ENCODE results near the gene DNASE1L2. TPM values are rescaled to one million over a fixed set of nuclear protein-coding genes. Genes with fewer than 3 reads are reported as not detected.
"Not testable (repeated sequence)": the region's sequence is repeated elsewhere in the genome, so short reads cannot be mapped to it uniquely, and the experiment has no call there.

Gene DNASE1L2
- polyA plus RNA-seq, 3 donors, result 1.1 TPM; not detected in 2

DNA sequence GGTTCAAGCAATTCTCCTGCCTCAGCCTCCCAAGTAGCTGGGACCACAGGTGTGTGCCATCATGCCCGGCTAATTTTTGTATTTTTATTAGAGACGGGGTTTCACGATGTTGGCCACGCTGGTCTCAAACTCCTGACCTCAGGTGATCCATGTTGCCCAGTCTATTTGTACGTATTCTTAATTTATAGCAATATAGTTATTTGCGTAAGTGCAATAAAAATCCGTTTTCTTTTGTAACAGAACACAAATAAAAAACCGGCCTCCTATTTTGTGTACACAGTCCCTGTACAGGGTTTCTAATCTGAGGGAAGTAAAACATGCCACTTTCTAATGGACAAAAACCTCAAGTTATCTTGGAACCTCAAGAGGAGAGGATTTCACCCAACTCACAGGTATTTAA is 24.0 kb downstream of the DNASE1L2 start:
- no peak overlapping the region for H2AFZ ChIP-seq (ENCODE audit: insufficient read depth, low read depth, low read length, poor library complexity, severe bottlenecking)
- H3K36me3 ChIP-seq (replicated peaks in 1 of 2; ENCODE audit: control insufficient read depth in 1 of 2, insufficient read depth in 2 of 2, low read length in 2 of 2), result peaks cover 87 to 98% of the 10 kb centered on the region in 2 donors
- Mint-ChIP-seq H3K27ac (peak overlapping the region in 1 of 7 donors; percentile 35), H3K4me1 (peaks cover 4% of the 10 kb centered on the region), H3K27me3 (ENCODE audit: low read depth in 3 of 3) (peaks cover 0 to 1% (median 0%) of the 10 kb centered on the region in 3 donors), H3K36me3 (peaks cover 77 to 97% of the 10 kb centered on the region in 2 donors), H3K4me3 (no peak overlapping the region), H3K9me3 (no peaks in the 10 kb centered on the region)
- DNase-seq, result no peak
- H4K20me1 ChIP-seq (ENCODE audit: insufficient read depth, low read length), result peaks cover 83% of the 10 kb centered on the region
- H3K9ac ChIP-seq (ENCODE audit: insufficient read depth, low read length, poor library complexity, severe bottlenecking), result no peak overlapping the region
- TF ChIP-seq, protein P1, sequence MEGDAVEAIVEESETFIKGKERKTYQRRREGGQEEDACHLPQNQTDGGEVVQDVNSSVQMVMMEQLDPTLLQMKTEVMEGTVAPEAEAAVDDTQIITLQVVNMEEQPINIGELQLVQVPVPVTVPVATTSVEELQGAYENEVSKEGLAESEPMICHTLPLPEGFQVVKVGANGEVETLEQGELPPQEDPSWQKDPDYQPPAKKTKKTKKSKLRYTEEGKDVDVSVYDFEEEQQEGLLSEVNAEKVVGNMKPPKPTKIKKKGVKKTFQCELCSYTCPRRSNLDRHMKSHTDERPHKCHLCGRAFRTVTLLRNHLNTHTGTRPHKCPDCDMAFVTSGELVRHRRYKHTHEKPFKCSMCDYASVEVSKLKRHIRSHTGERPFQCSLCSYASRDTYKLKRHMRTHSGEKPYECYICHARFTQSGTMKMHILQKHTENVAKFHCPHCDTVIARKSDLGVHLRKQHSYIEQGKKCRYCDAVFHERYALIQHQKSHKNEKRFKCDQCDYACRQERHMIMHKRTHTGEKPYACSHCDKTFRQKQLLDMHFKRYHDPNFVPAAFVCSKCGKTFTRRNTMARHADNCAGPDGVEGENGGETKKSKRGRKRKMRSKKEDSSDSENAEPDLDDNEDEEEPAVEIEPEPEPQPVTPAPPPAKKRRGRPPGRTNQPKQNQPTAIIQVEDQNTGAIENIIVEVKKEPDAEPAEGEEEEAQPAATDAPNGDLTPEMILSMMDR (IDR thresholded peaks at IDR 0.05), result no peak
- 96% methylated on average over 4 of the region's 8 CpGs for WGBS (ENCODE audit: insufficient coverage)
- no peaks in the 10 kb centered on the region for H3K27me3 ChIP-seq (ENCODE audit: control insufficient read depth in 2 of 2, insufficient read depth in 2 of 2, low read length in 2 of 2)
- H3K79me2 ChIP-seq (ENCODE audit: insufficient read depth, low read length), result peaks cover 49% of the 10 kb centered on the region
- H3K27ac ChIP-seq (ENCODE audit: low read depth in 1 of 2, low read length in 2 of 2), result no peak overlapping the region
- intact Hi-C loops (cut with micrococcal nuclease), result no loop called here
- no peak overlapping the region for H3K4me3 ChIP-seq (replicated peaks in 1 of 3; ENCODE audit: low read depth in 2 of 3, low read length in 3 of 3)
- no peak overlapping the region for H3K4me2 ChIP-seq (replicated peaks; ENCODE audit: extremely low read depth, low read length, poor library complexity, severe bottlenecking)
- no peaks in the 10 kb centered on the region for H3K9me3 ChIP-seq (replicated peaks in 1 of 2; ENCODE audit: control insufficient read depth in 1 of 2, insufficient read depth in 1 of 2, low read length in 2 of 2)
- H3K4me1 ChIP-seq (ENCODE audit: control insufficient read depth in 1 of 2, insufficient read depth in 2 of 2, low read length in 2 of 2), result no peaks in the 10 kb centered on the region

DNA sequence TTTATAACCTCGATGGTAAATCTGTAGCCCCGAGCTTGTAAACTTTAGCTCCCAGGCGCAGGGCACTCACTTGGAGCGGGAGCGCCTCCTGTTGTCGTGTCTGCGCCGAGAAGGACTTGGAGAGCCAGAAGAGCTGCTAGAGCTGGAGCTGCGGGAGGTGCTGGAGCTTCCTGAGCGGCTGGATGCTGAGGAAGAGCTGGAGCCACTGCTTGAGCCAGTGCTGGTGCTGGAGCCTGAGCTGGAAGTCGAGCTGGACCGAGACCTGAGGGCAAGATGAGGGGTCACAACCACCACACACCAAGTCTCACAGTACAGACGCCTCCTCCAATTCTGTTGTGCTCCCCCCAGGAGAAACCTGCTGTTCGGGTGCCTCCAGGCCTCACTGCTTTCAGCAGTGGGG is 26.8 kb downstream of the DNASE1L2 start:
- H3K27ac Mint-ChIP-seq, result peak overlapping the region in 1 of 7 donors; percentile 69
- peaks cover 72% of the 10 kb centered on the region for H4K20me1 ChIP-seq (ENCODE audit: insufficient read depth, low read length)
- H3K27me3 ChIP-seq (ENCODE audit: control insufficient read depth in 2 of 2, insufficient read depth in 2 of 2, low read length in 2 of 2); DNase-seq; H3K9me3 ChIP-seq (replicated peaks in 1 of 2; ENCODE audit: control insufficient read depth in 1 of 2, insufficient read depth in 1 of 2, low read length in 2 of 2); H3K27me3 Mint-ChIP-seq (ENCODE audit: low read depth in 3 of 3); H3K9me3 Mint-ChIP-seq; intact Hi-C loops (cut with micrococcal nuclease); H3K4me1 ChIP-seq (ENCODE audit: control insufficient read depth in 1 of 2, insufficient read depth in 2 of 2, low read length in 2 of 2); H3K9ac ChIP-seq (ENCODE audit: insufficient read depth, low read length, poor library complexity, severe bottlenecking); H2AFZ ChIP-seq (ENCODE audit: insufficient read depth, low read depth, low read length, poor library complexity, severe bottlenecking); H3K4me2 ChIP-seq (replicated peaks; ENCODE audit: extremely low read depth, low read length, poor library complexity, severe bottlenecking); H3K4me3 Mint-ChIP-seq; H3K27ac ChIP-seq (ENCODE audit: low read depth in 1 of 2, low read length in 2 of 2); H3K4me3 ChIP-seq (replicated peaks in 1 of 3; ENCODE audit: low read depth in 2 of 3, low read length in 3 of 3): not testable (repeated sequence)
- peaks cover 57% of the 10 kb centered on the region for H3K79me2 ChIP-seq (ENCODE audit: insufficient read depth, low read length)
- 98% methylated on average over 8 of the region's 14 CpGs for WGBS (ENCODE audit: insufficient coverage)
- H3K36me3 Mint-ChIP-seq, result peaks cover 54 to 71% of the 10 kb centered on the region in 2 donors
- H3K36me3 ChIP-seq (replicated peaks in 1 of 2; ENCODE audit: control insufficient read depth in 1 of 2, insufficient read depth in 2 of 2, low read length in 2 of 2), result peaks cover 60 to 70% of the 10 kb centered on the region in 2 donors
- H3K4me1 Mint-ChIP-seq, result peaks cover 19% of the 10 kb centered on the region

DNA sequence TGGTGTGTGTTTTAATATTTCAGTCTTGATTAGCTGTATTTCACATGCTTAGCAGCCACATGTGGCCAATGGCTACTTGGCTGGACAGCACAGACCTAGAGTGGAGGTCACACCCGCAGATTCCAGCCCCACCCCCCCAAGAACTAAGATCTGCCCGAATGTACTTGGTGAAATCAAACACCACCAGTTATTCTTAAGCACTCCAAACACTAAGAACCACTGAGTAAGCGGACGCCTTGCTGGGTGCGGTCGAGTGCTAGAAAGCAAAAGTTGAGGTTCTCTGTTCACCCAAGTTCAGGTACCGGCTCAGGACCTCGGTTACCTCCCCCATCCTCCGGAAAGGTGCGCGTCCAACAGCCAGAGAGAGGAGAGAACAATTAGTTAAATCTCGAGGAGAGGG is 30.6 kb downstream of the DNASE1L2 start:
- intact Hi-C loops (cut with micrococcal nuclease), result loop anchor here (5.0 kb wide), 3 partner anchors 45 to 240 kb away; partner anchors contain the start of genes MLST8 (in 2 of the 2) and E4F1 (in 1 of the 2)
- not testable (repeated sequence) for H3K27me3 ChIP-seq (ENCODE audit: control insufficient read depth in 2 of 2, insufficient read depth in 2 of 2, low read length in 2 of 2); H2AFZ ChIP-seq (ENCODE audit: insufficient read depth, low read depth, low read length, poor library complexity, severe bottlenecking); H3K9me3 Mint-ChIP-seq; H3K27me3 Mint-ChIP-seq (ENCODE audit: low read depth in 3 of 3); H3K9me3 ChIP-seq (replicated peaks in 1 of 2; ENCODE audit: control insufficient read depth in 1 of 2, insufficient read depth in 1 of 2, low read length in 2 of 2); DNase-seq
- H3K36me3 Mint-ChIP-seq, result peaks cover 28 to 35% of the 10 kb centered on the region in 2 donors
- 33% methylated on average over 1 of the region's 12 CpGs for WGBS (ENCODE audit: insufficient coverage)
- H3K4me3 Mint-ChIP-seq, result peak overlapping the region; percentile 86 to 96
- Histone ChIP-seq H3K36me3 (replicated peaks in 1 of 2; ENCODE audit: control insufficient read depth in 1 of 2, insufficient read depth in 2 of 2, low read length in 2 of 2) (peaks cover 25 to 32% of the 10 kb centered on the region in 2 donors), H3K4me2 (replicated peaks; ENCODE audit: extremely low read depth, low read length, poor library complexity, severe bottlenecking) (peak overlapping the region; percentile 94), H3K4me1 (ENCODE audit: control insufficient read depth in 1 of 2, insufficient read depth in 2 of 2, low read length in 2 of 2) (peaks cover 19 to 29% of the 10 kb centered on the region in 2 donors), H3K27ac (ENCODE audit: low read depth in 1 of 2, low read length in 2 of 2) (peak overlapping the region; percentile 92 to 97), H4K20me1 (ENCODE audit: insufficient read depth, low read length) (peaks cover 56% of the 10 kb centered on the region), H3K4me3 (replicated peaks in 1 of 3; ENCODE audit: low read depth in 2 of 3, low read length in 3 of 3) (peak overlapping the region; percentile 67 to 88 (median 72)), H3K79me2 (ENCODE audit: insufficient read depth, low read length) (peaks cover 73% of the 10 kb centered on the region), H3K9ac (ENCODE audit: insufficient read depth, low read length, poor library complexity, severe bottlenecking) (peak overlapping the region; percentile 89)
- H3K27ac Mint-ChIP-seq, result peak overlapping the region; percentile 89 to 99 (median 94)
- peaks cover 31% of the 10 kb centered on the region for H3K4me1 Mint-ChIP-seq

DNA sequence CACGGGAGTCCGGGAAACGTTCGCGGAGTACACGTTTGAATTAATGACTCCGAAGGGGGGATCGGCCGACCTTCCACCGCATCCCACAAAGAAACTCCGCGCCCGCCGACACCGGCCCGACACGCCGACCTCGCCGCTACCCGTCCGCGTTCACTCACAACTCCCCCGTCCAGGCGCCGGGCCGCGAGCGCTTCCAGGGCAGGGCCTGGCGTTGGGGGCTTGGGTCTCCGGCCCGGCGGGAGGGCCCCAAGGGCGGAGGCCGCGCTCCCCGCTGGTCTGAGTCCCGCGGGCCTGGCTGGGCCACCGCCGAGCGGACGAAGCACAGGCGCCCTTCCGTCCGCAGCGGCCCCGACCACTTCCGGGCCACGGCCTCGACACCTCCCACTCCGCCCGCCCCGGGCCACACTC is 31.3 kb downstream of the DNASE1L2 start:
- H3K4me3 ChIP-seq (replicated peaks in 1 of 3; ENCODE audit: low read depth in 2 of 3, low read length in 3 of 3), result peak overlapping the region; percentile 67 to 88 (median 72)
- intact Hi-C loops (cut with micrococcal nuclease), result loop anchor here (5.0 kb wide), 3 partner anchors 45 to 240 kb away; partner anchors contain the start of genes MLST8 (in 2 of the 2) and E4F1 (in 1 of the 2)
- H3K36me3 Mint-ChIP-seq, result peaks cover 21 to 29% of the 10 kb centered on the region in 2 donors
- H2AFZ ChIP-seq (ENCODE audit: insufficient read depth, low read depth, low read length, poor library complexity, severe bottlenecking), result peak overlapping the region; percentile 84
- not testable (repeated sequence) for H3K9me3 ChIP-seq (replicated peaks in 1 of 2; ENCODE audit: control insufficient read depth in 1 of 2, insufficient read depth in 1 of 2, low read length in 2 of 2); H3K27me3 Mint-ChIP-seq (ENCODE audit: low read depth in 3 of 3); H3K9me3 Mint-ChIP-seq; H3K27me3 ChIP-seq (ENCODE audit: control insufficient read depth in 2 of 2, insufficient read depth in 2 of 2, low read length in 2 of 2)
- peaks cover 19 to 25% of the 10 kb centered on the region in 2 donors for H3K36me3 ChIP-seq (replicated peaks in 1 of 2; ENCODE audit: control insufficient read depth in 1 of 2, insufficient read depth in 2 of 2, low read length in 2 of 2)
- H3K4me1 Mint-ChIP-seq, result peaks cover 34% of the 10 kb centered on the region
- WGBS (ENCODE audit: insufficient coverage), result under 1% methylated on average over 54 of the region's 54 CpGs
- DNase-seq, result peak in 1 of 3 donors; percentile 66
- H3K27ac ChIP-seq (ENCODE audit: low read depth in 1 of 2, low read length in 2 of 2), result peak overlapping the region; percentile 92 to 97
- H3K4me3 Mint-ChIP-seq, result peak overlapping the region; percentile 86 to 96
- peaks cover 50% of the 10 kb centered on the region for H4K20me1 ChIP-seq (ENCODE audit: insufficient read depth, low read length)
- peak overlapping the region; percentile 89 for H3K9ac ChIP-seq (ENCODE audit: insufficient read depth, low read length, poor library complexity, severe bottlenecking)
- peaks cover 24 to 35% of the 10 kb centered on the region in 2 donors for H3K4me1 ChIP-seq (ENCODE audit: control insufficient read depth in 1 of 2, insufficient read depth in 2 of 2, low read length in 2 of 2)
- peak overlapping the region; percentile 94 for H3K4me2 ChIP-seq (replicated peaks; ENCODE audit: extremely low read depth, low read length, poor library complexity, severe bottlenecking)
- peak overlapping the region; percentile 95 to 100 (median 99) for H3K27ac Mint-ChIP-seq
- peaks cover 70% of the 10 kb centered on the region for H3K79me2 ChIP-seq (ENCODE audit: insufficient read depth, low read length)
